ENCODE results near the gene GPR141.

Gene GPR141

GRCh38 chr7:37732888-37733287, 49.3 kb downstream of the GPR141 start:
- DNase-seq: no peak

GRCh38 chr7:37735196-37735595, 51.6 kb downstream of the GPR141 start:
- no peak for DNase-seq

- no peak for DNase-seq
These were observed 54.8 kb downstream of the GPR141 start for GRCh38 chr7:37738321-37738720.

GRCh38 chr7:37740398-37740797, 56.8 kb downstream of the GPR141 start:
- DNase-seq: no peak

- no peak for DNase-seq
These were observed 58.2 kb downstream of the GPR141 start for GRCh38 chr7:37741776-37742175.

GRCh38 chr7:37751096-37751495, 67.5 kb downstream of the GPR141 start:
- no peak for DNase-seq

GRCh38 chr7:37753398-37754050, 70.0 kb downstream of the GPR141 start:
- no peak for DNase-seq

GRCh38 chr7:37756797-37757551, 73.4 kb downstream of the GPR141 start:
- DNase-seq: no peak

- DNase-seq: no peak
These were observed 74.0 kb downstream of the GPR141 start for GRCh38 chr7:37757563-37757962.

- no peak for DNase-seq
These were observed 75.0 kb downstream of the GPR141 start for GRCh38 chr7:37758501-37759045.

GRCh38 chr7:37759526-37759925, 76.0 kb downstream of the GPR141 start:
- DNase-seq: no peak

- no peak for DNase-seq
These were observed 81.9 kb downstream of the GPR141 start for GRCh38 chr7:37765421-37765829.

- DNase-seq: no peak
These were observed 82.4 kb downstream of the GPR141 start for GRCh38 chr7:37765872-37766525.

GRCh38 chr7:37768611-37769010, 85.0 kb downstream of the GPR141 start:
- DNase-seq: no peak

- no peak for DNase-seq
These were observed 85.7 kb downstream of the GPR141 start for GRCh38 chr7:37769291-37769690.

GRCh38 chr7:37769726-37770125, 86.2 kb downstream of the GPR141 start:
- DNase-seq: no peak

GRCh38 chr7:37770838-37771237, 87.3 kb downstream of the GPR141 start:
- no peak for DNase-seq

GRCh38 chr7:37771342-37771741, 87.8 kb downstream of the GPR141 start:
- no peak for DNase-seq

GRCh38 chr7:37771801-37772200, 88.2 kb downstream of the GPR141 start:
- DNase-seq: no peak

GRCh38 chr7:37775921-37776320, 92.4 kb downstream of the GPR141 start:
- DNase-seq: no peak

GRCh38 chr7:37781156-37781555, 97.6 kb downstream of the GPR141 start:
- DNase-seq: no peak

- DNase-seq: no peak
These were observed 98.6 kb downstream of the GPR141 start for GRCh38 chr7:37782166-37782565.

- no peak for DNase-seq
These were observed 100.4 kb downstream of the GPR141 start for GRCh38 chr7:37784015-37784414.

Measured in cerebellar nuclear complex (tissue), 1 donor.